Head of caudate nucleus (tissue), 42 donors: ENCODE measurements around the gene TIGD1.

ENCODE experiments used
- DNase-seq, 42 donors: peaks; one replicate each; pipeline versions ENCODE4 v3.0.0 to v3.0.0-alpha.2; 2020 to 2021; ENCODE audit warnings: mixed read lengths in 7 of 42
- intact Hi-C: fragments of 100-400 bp; cut with DNase I; formaldehyde crosslinking; loops from one replicate; pipeline ENCODE4 v1.15.0; 2022

TIGD1 gene

DNA sequence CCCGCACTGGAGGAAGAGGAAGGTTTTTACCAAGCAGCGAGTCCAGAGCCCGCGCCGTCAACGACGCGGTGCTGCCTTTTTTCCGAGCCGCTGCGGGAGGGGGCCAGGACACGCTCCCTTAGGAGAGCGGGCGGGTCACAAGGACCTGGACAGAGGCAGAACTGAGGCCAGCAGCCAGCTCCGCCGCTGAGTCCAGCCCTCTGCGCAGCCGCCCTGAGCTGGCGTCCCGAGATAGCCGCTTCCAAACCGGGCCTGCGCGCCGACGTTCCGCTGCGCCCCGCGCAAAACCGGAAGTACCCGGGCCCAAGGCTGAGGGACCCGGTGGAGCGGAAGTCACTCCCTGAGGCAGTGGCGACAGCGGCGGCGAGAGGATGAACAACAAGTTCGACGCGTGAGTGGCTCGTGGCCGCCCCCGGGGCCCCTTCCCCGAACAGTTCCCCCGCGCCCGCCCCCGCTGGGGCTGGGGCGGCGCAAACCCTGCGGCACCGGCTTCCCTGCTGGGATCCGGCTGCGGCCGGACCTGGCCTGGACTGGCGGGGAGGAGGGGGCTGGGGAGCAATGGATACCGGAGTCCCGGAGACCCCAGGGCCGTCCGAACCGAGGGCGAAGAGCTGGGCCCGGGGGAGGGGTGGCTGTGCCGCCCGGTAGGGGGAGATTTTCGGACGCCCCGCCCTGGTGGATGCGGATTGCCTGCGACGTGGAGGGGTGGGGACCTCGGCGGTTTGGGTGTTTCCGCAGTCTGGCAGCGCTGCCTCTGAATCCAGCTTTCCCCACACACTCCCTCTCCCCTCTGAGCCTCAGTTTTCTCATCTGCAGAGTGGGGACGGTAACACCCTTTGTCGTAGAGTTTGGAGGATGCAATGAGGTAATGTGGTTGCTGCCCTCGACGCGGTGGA lies at the start of gene TIGD1, which contains the start of gene EIF4E2:
Gene TIGD1 (minus strand): TSS at position 204 of the 896 bp plus-strand sequence. CDS start 675 bp downstream, outside the sequence.
Gene EIF4E2 (plus strand): TSS at position 336 of the 896 bp plus-strand sequence. CDS start 36 bp downstream, at position 372.
- intact Hi-C loops, result no loop called here
- peak; percentile 86 to 98 (median 95) for DNase-seq

DNA sequence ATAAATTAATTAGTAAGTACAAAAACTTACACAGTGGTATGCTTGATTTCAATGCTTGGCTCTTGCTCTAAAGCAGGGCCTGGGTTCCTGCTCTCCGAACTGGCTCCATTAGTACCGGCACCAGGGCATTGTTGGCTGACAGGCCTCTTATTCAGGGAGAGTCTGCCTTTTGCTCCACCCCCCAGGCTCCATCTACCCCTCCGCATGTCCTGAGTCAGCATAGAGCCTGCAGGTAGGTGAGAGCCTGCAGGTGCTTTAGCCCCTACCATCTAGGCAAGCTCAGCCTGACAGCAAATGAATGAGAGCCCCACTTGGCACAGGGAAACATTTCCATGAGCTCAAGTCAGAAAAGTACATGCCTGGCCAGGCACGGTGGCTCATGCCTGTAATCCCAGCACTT lies 47.9 kb upstream of the TIGD1 start:
- no peak for DNase-seq
- intact Hi-C loops, result no loop called here

DNA sequence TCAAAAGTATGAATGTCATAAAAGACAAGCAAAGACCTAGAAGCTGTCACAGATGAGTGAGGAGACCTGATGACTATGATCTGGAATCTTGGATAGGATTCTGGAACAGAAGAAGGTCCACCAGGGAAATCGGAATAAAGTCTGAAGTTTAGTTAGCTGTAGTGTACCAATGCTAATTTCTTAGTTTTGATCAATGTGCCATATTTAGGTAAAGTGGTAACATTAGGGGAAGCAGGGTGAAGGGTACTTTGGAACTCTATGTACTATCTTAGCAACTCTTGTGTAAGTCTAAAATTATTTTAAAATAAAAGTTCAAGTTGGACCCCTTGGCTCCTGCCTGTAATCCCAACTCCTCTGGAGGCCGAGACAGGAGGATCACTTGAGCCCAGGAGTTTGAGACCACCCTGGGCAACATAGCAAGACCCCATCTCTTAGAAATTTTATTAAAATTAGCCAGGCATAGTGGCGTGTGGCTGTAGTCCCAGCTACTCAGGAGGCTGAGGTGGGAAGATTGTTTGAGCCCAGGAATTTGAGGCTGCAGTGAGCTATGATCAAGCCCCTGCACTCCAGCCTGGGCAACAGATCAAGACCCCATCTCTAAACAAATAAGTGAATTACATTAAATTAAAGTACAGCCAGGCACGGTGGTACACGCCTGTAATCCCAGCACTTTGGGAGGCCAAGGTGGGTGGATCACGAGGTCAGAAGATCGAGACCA lies 47.2 kb upstream of the TIGD1 start:
- no peak for DNase-seq
- intact Hi-C loops, result no loop called here

DNA sequence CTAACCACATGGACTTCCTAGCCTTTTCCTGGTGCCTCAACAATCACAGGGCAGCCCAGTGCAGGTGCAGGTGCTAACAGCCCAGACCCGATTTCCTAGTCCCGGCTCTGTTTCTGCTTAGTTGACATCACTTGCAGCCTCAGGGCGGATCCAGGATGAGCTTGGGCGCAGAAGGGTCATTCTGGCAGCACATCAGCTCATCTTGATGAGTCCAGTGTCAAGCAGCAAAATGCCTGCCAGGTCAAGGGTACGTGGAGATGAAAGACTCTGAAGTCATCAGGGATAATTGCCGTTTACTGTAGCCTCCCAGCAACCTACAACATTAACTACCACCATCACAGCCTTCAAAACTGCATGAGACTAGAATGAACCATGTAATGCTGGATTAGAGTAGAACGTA lies 43.6 kb upstream of the TIGD1 start:
- DNase-seq, result no peak
- intact Hi-C loops, result no loop called here

DNA sequence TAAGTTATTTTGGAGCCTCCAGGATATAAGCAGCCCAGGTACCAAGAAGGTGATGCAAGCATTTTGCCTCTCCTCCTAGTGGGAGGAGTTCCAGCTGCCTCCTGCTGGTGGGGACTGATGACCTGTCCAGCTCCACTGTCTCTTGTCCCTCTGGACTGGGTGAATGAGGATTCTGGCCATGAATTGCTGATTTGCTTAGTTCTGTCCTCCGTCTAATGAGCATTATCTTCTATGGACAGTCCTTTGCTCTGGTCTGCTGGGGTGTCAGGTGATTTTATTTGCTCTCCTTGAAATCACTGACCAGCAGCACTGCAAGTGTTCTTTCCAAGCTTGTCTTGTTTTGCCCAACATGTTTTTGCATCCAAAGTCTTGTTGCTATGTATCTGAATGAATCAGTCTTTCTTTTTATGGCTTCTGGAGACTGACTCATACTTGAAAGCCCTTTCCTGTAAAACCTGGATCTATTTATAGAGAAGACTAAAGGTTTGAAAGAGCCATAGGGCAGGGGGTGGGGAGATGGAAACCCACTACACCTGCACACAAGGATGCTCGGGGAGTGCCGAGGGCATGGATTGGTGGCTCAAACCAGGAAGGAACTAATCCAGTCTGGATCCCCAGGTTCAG lies 42.5 kb upstream of the TIGD1 start:
- intact Hi-C loops, result no loop called here
- DNase-seq, result peak in 4 of 42 donors; percentile 23 to 49 (median 29)

DNA sequence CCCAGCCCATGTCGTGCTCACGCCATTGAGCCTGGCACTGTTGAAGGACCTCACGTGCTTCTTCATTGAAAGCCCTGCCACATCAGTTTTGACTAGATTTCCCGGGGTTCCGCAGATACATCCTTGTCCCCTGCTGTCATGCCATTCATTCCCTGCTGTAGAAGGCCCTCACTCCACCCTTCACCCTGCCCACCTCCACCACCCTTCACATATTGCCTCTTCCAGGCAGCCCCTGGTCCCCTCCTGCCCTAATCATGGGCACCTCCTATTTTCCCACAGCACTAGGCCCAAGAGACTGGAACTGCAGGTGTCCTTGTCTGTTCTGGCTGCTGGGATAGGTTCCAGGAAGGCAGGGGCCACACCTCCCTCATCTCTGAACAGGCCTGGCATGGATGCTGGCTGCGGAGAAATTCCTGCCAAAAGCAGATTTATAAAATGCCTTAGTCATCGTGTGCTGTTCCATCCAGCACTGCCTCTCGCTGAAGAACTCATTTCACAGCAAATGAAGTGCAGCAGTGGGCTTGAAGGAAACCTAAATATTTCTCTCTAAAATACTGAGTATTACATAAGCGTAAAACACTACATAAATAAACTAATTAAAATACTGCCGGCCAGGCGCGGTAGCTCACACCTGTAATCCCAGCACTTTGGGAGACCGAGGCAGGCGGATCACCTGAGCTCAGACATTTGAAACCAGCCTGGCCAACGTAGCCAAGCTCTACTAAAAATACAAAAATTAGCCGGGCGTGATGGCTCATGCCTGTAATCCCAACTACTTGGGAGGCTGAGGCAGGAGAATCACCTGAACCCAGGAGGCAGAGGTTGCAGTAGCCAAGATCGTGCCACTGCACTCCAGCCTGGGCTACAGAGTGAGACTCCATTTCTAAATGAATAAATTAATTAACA lies 38.6 kb upstream of the TIGD1 start:
- peak in 14 of 42 donors; percentile 16 to 61 (median 33) for DNase-seq
- intact Hi-C loops, result no loop called here

DNA sequence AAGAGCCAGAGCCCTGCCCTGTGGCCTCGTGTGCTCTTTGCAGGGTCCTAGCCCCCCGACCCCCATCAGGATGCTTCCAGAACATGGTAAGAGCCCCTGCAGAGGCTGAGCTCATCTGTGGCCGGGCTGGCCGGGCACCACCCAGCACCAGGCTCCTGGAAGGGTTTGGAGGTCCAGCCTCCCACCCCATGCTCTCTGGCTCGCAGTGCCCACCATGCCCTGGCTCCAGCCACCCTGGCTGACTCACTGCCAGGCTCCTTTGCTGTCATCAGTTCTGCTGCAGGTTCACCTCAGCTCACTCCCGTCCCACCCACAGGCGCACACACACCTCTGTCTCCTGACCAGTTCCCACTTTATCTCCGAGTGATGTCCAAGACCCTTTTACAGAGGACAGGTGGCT lies 37.7 kb upstream of the TIGD1 start:
- intact Hi-C loops, result no loop called here

DNA sequence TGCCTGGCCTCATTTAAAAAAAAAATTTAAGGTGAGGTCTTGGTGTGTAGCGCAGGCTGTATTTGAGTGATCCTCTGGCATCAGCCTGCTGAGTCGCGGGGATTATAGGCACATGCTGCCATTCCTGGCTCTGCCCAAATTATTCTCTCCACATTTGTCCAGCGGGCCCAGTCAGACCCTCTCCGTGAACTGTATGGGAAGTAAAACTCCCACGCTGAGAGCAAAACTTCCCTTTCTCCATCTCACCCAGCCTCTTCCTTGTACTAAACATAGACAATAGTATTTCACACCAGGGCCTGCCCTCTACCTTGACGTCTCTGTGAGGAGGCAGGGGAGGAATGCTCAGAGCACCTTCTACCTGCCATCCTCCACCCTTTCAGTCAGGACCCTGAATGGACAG lies 37.2 kb upstream of the TIGD1 start:
- intact Hi-C loops, result no loop called here
- DNase-seq, result no peak

More for the DNA sequence above, 37.7 kb upstream of the TIGD1 start:
- DNase-seq, result no peak

DNA sequence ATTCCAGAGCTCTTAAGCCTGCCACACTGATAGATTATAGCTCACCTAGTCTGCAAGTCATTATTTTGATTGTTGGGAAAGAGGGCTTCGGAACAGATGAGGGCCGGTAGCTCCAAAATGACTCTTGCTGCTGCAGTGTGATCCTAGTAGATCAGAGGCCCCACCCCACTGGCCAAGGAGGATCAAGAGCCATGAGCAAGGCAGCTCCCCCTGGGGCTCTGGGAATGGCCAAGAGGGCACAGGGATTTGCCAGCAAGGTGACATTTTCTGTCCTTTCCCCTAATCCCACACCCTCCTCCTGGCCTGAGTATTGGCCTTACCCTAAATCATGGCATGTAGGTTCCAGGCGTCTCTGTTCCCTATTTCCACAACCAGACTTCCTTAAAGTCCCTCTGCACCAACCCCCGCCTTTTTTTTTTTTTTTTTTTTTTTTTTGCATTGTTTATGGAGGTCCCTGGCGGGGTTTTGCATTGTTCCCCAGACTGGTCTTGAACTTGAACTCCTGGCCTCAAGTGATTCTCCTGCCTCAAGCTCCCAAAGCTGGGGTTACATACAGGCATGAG lies 36.7 kb upstream of the TIGD1 start:
- no peak for DNase-seq
- intact Hi-C loops, result no loop called here

DNA sequence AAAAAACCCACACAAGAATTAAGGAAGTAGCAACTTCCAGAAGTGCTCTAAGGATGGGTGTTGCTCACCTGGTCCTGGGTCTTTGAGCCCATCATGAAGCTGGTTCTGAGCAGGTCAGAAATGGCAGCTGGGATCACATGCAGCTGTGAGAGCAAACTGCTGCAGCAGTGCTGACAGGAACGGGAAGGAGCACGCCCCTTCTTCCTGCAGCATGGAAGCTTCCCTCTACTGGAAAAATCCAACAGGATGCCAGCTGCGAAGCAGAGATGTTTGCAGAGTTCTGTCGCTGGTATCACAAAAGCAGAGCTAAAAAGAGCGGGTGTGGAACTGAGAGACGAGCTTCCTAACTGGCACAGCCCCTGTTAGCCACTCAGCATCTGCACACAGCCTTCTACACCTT lies 33.9 kb upstream of the TIGD1 start:
- peak in 17 of 42 donors; percentile 26 to 63 (median 44) for DNase-seq
- intact Hi-C loops, result no loop called here

DNA sequence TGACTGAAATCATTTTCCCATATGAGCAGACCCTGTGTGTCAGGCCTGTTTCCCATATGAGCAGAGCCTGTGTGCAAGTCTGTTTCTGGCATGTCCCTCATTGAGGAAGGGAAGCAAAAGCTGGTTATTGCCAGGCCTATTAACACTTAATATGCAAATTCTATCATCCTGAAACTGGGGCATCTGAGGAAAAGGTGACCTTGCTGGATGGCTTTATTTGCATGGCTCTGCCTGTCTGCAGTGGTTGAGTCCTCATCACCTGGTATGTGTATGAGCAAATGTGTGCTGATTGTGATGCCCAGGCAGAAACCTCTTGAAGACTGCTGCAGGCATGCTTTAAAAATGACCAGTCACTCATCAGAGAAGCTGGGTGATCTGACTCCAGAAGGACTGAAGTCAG lies 31.4 kb upstream of the TIGD1 start:
- DNase-seq, result no peak
- intact Hi-C loops, result no loop called here

DNA sequence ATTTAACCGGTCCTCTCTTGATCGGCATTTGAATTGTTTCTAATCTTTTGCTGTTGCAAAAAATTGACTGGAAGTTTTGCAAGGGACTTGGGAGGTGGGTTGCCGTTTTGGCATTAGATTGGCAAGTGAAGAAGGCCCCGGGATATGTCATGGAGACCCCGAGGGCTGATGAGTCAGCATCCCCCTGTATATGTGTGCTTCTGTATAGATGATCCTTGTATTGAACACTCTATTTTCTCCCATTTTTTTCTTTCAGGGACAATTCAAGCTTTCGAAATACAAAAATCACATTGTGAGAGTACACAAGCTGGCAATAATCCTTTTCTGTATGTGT lies 30.3 kb upstream of the TIGD1 start:
- intact Hi-C loops, result no loop called here
- no peak for DNase-seq

DNA sequence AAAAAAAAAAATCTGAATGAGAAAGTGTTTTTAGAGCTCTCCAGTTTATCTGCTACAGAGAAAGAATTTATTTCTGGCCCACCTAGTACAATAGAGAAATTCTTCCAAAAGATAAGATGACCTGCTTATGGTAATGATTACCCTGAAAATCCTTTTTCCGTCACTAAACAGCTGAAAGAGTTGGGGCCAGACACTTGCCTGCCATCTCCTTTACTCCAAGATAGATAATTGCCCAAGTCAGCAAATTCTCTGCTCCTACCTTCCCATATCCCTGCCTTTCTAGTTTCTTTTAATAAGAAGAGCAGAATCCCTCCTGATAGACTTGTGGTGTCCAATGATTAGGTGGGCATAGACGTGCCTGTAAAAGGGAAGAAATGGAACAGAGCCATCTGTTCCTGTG lies 28.3 kb upstream of the TIGD1 start:
- intact Hi-C loops, result no loop called here
- DNase-seq, result no peak

DNA sequence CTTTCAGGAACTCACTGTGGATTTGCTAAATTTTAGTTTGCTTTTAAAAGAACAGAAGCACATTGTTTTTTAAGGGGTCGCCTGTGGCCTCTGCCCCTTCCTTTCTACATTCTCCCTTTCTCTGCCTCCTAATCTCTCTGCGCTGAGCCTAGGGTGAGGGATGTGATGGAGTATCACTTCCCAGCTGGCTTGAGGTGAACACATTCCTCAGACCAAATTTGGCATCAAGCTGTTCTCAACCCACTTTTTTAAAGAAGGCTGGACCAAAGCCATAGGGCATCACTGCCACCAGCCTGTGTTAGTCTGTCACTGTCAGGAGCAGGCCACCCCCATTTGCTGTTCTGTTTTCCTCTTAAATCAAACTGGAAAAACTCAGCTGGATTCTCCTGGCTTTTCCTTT lies 27.5 kb upstream of the TIGD1 start:
- DNase-seq, result no peak
- intact Hi-C loops, result no loop called here

DNA sequence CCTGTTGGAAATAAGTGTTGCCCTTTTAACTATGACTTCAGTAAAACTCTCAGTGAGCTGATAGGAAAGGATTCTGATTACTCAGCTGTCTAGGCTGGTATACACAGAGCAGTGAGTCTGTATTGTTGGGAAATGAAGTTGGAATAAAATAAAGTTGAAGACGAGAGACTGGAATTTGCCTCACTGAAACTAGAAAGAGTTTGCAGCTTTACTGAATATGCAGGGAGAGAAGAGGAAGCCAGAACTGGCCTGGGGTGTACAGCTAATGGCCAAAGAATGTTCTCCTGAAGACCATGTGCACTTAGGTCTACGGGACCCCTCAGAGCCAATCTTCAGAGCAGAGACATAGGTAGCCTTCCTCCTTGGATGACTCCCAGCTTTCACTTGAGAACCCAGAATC lies 26.6 kb upstream of the TIGD1 start:
- DNase-seq, result no peak
- intact Hi-C loops, result no loop called here

DNA sequence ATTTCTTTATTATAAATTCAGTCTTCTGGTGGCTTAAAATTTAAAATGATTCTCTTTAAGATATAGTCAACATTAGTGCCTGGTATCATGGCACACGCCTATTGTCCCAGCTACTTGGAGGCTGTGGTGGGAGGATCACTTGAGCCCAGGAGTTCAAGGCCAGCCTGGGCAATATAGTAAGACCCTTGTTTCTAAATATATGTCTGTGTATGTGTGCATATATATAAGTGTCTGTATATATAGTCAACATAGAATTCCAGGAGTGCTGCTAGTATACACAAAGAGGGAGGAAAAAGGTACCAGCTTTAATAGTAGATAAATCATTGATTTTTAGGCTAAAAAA lies 25.0 kb upstream of the TIGD1 start:
- no peak for DNase-seq
- intact Hi-C loops, result no loop called here

DNA sequence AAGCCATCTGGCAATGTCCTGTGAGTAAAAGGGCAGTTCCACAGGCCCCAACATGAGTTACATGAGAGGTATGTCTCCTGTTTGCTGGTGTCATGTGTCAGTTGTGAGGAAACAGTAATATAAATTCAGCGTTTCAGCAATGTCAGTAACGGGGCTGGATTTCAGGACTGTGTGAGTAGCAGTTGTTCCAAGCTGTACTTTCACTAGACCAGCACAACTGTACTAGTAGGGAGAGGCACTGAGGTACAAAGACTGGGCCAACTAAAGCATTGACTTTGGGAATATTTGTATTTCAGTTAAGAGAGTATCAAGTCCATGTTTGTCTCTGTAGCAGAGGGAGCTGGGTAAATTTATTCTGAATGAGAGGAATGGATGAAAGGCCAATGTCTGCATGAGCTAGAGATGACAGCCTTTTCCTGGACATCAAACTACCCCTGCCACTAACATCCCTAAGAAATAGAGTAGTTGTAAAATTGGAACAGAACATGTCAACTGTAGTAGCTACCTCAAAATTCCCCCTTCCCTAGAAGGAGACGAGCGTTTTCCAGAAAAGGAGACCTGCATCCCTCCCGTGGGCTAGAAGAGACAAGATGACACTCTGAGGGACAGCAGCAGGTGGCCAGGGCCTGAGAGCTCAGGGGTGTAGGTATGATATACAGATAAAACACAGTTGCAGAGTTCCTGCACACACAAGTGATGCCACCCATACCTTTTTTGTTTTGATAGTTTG lies 24.5 kb upstream of the TIGD1 start:
- no peak for DNase-seq
- intact Hi-C loops, result no loop called here

DNA sequence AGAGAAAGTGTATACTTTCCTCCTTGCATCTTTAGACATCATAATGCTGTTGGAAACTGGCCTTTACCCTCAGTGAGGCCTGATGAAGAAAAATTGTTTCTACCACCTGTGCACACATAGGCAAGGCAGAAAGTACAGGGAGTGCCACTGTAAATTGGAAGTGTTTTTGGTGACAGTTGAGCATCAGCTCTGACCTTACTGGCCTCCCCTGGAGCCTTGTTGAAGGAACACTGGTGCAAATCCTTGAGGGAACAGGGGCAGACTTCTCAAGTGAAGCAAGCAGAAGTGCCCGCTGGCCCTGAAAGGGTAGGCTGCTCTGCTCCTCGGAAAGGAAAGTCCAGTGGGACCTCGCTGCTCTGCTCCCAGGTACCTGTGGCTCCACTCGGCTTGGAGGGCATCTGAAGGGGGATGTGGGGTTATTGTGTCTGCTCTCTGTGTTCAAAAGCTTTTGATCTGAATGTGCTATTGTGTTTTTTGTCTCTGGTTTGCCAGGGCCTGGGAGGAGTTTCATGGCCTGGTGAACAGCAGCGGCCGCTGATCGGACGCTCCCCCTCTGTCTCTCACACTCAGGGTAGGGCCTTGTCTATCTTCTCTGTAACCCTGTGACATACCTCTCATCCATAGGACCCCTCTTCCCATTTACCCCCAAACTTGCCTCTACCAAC lies 23.5 kb upstream of the TIGD1 start:
- intact Hi-C loops, result no loop called here
- peak in 7 of 42 donors; percentile 17 to 42 (median 34) for DNase-seq
